GM18909 (cell line): ENCODE data around the gene WDR70.
A peak's percentile ranks its signal among the peaks of the same experiment; 100 is the strongest.

Experiments
- ATAC-seq: cut with Tn5 transposase; IDR thresholded peaks from one replicate; pipeline ENCODE4 v1.9.1; 2021; ENCODE audit warnings: mild to moderate bottlenecking; ENCODE audit not compliant: unreplicated experiment, poor library complexity

The WDR70 gene

DNA sequence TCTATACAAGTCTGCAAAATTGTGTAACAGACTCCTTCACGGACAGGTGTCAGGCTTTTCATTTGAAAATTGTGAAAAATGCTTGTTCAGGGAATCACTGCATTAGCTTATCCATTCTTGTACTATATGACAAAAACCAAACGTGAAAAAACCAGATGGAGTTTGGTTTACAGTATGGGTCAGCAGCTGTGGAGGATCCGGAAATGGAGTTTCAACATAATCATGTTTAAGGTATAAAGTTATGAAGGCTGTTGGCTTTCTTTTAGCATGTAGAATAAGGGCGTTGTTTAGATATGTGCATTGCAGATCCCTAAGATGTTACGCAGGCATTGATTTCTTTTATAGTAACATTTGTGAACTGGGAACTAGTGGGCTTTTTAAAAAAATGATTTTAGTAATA is 336.9 kb downstream of the WDR70 start:
- no peak for ATAC-seq

DNA sequence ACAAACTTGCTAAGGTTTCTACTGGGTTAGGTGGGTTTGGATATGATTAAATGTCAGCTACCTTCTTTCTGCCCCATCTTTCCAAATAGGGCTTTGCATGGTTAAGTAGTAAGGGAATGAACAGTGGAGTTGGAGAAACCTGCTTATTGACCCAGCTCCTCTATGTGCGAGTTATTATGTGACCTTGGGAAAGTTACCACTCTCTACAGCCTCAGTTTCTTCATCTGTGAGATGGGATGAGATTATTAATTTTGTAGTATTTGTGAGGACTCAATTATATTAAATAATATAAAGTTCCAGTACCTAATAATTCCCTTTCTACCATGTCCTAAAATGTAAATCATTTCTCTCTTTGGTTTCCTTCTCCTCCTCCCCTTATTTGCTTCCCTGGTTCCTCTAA is 337.3 kb downstream of the WDR70 start:
- ATAC-seq, result no peak

DNA sequence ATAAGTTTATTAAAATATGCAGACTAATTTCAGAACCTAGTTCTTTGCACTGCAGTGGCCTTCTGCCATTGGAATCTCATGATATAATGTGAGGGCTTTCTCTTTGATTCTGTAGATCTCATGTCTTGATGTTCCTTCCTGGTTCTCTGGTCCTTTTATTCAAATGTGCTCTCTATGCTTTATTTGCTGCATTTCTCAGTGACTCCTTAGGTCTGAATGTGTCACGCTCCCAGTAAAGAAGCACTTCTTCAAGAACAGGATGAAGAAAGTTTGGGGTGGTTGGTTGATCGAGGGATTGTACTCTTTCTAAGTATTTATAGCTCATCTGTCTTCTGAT is 338.1 kb downstream of the WDR70 start:
- no peak for ATAC-seq

DNA sequence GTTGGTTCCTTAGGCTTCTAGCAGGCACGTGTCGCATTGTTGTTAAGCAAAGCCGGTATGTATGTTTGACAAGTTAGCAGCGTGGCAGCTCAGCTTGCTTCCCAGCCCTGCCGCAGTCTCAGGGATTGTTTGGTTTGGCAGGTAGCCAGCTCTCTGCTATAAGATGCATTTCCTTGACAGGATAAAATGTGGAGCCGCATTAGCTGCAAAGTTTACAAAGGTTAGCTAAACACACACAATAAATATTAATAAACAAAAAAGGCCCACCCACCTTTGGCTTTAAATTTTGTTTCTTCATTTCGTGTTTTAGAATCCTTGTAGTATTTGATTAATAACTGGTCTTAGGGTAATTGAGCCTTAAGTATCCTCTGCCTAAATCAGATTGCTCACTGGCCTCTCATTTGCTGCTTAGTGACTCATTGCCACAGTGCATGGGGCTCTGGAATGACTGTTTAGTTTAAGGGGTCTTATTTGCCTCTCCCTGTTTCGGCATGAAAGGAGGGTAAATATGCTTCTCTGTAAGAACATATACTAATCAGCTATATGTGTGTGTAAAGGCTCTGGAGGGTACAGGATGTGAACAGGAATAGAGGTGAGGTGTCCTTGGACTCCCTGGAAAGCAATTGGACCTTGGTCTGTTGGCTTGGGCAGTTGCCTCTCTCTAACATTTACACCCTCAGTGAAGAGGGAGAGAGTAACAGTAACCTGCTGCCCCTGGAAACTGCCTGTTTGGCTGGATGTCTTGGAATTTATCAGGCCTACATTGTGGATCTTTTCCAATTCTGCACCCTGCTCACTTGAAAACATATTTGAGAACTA is 338.7 kb downstream of the WDR70 start:
- no peak for ATAC-seq

DNA sequence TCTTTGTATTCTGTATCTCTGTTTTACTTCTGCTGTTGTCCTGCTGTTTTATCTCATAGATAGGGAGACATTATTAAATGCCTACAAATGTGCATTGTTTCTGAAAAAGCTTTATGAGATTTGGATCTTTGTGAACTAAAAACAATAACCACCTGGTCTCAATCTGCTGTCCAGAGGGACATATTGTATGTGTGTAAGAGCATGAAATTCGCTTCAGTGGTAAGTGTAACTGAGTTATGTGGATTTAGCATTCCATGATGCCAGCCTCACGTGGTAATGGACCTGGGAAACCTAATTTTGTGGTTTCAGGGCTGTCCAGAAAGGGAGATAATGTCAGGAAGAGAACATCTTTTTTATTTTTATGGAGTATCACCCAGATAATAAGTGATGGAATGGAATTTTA is 341.4 kb downstream of the WDR70 start:
- no peak for ATAC-seq

DNA sequence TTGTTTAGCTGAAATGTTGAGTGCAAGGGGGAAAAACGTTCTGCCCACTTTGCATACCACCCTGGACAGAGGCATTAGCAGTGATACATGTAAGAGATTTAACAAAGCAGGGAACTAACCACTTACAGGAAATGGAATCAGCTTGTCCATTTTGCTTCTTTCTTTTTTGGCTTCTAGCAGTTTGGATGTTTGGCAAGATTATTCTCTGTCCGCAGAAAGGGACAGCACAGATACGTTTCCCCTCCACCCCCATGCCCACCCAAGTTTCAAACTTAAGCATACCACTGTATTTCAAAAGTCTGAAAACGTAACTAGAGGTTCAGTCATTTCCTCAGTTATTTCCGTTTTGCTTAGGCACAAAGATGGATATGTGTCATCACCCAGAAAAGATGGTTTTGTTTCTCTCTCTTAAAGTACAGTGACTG is 342.3 kb downstream of the WDR70 start:
- peak; percentile 79 for ATAC-seq

DNA sequence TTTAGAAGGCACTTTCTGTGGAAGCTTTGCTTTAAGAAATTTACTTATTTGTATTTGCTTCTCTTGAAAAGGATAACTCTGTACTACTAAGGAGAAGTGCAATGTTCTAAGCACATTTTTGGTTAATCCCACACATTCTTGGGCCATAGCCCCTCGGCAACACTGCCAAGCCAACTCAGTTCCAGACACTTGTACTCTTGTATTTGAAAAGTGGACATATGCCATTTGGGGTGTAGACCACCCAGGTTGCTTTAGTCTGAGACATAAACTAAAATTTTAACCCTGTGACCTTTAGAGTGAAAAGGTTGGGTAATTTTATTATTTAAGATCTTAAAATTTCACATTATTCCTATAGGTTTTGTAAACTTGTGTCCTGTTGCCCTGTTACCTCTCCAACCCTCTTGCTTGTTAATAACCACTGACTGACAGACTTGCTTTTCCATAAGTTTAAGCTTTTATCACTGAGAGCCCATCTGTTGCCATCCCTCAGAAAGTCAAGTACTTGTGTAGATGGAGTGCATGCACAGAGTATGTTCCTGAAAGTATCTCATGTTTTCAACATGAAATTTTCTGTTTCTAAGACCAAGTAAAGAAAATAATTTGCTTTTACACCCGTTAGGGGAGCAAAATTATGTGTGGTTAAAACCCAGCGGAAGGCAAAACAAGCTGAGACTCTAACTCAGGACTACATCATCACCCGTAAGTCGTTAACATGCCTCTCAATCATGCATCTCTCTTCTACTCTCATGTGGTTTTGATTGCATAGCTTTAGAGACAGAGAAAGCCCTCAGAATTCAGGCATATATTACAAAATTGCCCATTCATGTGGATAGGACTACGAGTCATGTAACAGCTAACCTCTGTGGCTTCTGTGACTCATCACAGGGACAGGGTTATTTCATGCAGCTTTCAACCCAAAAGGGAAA is 343.4 kb downstream of the WDR70 start:
- peak; percentile 78 for ATAC-seq

DNA sequence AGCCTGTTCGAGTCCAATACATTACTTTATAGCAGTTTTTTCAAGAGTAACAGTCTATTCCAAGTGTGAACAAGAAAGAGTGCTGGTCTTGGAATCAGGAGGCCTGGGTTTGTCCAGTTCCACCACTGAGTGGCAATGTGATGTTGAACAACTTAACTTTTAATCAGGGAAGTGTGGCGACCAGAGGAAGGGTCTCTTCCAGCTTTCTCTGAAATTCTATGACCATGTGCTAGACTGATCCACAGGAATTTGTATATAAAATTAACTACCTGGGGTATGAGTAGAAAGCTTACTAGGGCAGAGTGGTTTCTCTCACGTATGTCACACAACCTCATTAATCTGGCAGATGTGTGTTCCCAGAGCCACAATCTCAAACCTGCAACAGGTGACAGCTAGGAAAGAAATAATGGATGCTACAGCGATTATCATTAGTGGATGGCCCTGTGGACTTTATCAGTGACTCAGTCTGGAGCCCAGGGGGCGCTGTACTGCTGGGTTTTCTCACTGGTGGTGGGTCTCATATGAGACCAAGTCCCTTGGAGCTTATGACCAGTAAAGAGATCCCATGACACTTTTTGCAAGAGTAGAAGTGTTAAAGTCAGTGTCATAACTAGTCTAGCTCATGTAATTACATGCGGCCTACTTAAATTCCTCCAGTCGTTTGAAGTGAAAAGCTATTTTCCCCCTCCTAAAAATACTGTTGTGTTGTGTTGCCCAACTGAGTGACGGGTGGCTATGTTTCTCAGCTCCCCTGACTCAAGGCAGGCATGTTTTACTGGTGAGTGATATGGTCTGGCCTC is 344.2 kb downstream of the WDR70 start:
- ATAC-seq, result no peak

DNA sequence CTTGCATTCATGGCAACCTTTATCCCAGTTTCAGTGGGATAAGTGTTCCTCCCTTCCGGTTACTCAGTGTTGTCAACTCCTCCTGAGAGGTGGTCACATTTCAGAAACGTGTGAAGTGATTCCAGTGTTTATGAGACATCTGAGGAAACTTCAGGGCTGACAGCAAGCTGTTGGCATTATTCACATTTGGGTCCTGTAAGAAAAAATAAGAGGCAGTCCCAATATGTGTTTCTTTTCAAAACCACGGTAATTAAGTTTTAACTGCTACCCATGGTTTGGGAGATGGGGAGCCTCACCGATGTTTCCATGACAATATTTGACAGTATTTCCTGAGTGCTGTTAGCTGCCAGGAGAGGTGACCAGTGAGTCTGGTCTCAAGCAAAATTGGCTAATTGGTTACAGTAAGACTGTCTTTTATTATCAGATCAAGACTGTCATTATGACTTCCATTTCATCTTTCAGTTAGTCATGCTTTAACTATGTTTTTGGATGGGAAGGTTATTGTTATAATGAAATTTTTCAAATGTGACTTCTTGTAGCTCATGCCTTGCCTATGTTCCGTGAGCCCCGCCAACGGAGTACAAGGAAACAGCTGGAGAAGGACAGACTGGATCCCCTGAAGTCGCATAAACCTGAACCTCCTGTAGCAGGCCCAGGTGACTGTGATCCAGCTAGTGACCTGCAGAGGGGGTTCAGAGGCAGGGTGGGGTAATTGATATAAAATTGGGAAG is 345.4 kb downstream of the WDR70 start:
- ATAC-seq, result no peak

DNA sequence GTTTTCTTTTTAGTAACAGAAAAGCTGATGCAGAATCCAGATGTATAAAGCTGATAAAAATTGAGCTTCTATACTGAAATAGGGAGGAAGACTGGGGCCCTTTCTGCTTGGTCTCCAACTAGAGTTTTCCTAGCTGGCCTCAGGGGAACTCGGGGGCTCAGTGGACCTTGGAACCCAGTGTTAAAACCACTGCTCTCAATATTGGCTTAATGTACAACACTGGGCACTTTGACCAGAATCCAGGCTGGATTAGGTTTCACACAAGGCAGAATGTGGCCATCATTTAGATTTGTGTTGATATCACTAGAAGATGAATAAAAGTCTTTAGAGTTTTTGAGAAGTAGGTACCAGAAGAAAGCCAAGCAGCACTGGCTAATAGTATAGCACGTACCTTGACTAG is 346.1 kb downstream of the WDR70 start:
- ATAC-seq, result no peak

DNA sequence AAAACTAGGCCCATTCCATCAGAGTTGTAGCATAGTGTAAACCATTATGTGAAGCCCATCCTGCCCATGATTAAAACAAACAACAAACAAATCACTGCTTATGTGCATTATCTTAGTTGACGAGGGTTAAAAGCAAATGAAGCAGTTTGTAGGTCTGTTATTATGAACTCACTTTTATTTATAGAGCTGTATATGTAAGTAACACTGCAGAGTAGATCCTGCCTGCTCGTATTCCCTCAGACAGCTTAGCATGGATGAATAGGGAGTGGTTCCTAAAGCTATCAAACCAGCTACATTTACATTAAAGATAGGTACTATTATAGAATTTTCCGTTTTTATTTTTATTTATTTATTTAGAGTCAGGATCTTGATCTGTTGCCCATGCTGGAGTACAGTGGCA is 348.1 kb downstream of the WDR70 start:
- ATAC-seq, result no peak

DNA sequence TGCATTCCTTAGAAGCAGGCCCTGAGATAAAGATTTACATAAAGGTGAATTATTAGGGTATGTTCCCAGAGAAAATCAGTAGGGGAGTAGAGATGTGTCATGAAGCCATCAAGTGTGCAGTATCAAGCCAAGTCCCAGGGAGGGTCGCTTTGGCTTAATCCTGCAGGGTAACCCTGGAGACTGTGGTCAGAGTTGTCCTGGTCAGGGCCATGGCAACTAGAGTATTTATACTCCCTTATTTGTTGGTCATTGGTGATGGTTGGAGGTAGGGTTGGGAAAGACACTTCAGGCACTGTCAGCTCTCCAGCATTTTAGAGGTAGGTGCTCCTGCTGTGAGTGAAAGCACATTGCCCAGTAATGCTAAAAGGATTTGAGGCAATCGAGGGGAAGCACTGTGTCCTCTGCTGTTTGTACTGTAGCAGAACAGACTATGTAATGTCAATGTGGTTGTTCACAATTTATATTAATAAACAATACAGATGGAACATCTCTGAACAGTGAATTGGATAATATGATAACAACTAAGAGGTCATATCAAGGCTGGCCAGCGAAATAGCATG is 351.9 kb downstream of the WDR70 start:
- ATAC-seq, result no peak

DNA sequence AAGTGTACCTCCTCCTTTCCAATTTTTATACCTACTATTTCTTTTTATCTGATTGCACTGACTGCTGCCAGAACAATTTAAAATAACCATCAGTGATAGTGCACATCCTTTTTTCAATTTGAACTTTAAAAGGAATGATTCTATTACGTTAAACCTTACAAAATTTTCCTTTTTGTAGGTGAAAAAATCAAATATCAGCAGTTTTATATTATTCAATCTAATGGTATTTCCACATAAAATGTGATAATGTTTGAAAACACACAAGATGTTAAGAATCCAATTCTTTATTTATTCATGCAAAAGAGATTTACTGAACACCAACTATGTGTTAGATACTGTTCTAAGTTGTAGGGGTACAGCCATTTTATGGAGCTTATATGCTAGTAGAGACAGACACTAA is 355.0 kb downstream of the WDR70 start:
- no peak for ATAC-seq

DNA sequence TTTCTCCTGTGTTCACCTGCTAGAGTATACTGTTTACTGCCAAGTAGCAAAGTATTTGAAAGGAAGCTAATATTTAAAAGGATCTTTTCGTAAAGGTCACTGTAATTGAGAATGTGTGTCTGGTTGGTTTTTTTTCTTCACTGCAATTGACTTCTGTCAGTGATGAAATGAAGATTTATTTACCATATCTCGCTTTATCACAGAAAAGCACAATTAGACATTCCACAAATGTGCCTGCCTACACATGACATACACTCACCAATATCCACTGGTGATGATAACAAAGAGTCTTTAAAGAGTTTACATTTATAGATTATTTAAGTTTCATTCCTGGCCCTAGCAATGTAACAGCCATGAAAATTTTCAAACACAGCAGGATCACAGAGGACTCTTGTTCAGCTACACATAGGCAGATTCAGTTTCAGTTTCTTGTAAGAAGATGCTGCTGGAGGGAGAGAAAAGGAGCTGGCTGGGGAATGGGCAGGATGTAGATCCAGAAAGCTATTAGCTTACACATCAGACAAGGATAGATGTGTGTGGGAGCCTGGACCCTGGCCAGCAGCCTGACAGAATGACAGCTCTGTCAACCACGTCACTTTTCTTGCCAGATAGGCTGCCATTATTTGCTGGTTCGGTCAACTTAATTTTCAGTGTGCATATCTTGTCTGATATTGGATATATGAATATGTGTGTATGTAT is 356.7 kb downstream of the WDR70 start:
- ATAC-seq, result no peak

DNA sequence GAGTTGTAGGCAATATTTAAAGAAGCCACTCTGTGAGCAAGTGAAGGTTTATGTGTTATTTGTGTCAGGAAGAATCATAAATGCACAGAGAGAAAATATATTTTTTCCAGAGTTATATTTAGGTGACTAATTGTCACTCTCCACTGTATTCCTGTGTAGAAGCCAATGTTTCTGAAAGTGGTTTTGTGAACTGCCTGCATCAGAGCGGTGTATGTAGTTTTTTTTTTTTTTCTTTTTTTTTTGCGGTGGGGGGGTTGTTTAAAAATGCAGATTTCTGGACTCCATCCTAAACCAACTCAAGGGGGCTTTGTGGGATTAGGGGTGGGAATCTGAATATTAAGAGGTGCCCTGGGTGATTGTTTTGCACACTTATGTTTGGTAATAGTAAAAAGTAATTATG is 357.3 kb downstream of the WDR70 start:
- no peak for ATAC-seq

DNA sequence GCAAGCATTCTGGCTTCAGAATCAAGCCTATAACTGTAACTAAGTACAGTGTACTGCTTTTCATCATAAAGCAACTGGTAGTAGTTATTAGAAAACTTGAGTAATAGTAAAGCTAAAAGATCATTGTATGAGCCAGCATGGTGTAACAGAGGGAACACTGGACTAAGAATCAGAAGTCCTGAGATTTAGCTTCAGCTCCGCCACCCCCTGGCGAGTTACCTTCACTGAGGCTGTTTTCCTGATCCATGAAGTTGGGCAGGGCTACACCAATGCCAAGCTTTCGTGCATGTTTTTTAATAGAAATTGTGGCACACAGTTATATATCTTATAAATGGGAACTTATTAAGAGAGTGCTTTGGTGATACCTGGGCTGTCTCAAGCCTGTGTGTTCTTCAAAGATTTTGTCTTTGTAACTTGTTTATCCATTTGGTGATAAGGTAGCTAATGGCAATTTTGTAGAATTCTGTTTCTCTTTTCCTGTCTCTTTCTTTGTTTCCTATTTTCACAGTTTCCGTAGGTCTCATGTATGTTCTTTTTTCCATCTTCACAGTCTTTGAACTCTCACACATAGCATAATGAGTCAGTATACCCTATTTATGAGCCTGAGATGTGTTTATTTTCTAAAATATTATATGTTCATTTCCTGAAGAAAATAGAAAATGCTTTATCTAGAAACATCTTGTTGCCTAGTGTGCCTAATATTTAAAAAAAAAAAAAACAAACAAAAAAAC is 358.4 kb downstream of the WDR70 start:
- no peak for ATAC-seq

DNA sequence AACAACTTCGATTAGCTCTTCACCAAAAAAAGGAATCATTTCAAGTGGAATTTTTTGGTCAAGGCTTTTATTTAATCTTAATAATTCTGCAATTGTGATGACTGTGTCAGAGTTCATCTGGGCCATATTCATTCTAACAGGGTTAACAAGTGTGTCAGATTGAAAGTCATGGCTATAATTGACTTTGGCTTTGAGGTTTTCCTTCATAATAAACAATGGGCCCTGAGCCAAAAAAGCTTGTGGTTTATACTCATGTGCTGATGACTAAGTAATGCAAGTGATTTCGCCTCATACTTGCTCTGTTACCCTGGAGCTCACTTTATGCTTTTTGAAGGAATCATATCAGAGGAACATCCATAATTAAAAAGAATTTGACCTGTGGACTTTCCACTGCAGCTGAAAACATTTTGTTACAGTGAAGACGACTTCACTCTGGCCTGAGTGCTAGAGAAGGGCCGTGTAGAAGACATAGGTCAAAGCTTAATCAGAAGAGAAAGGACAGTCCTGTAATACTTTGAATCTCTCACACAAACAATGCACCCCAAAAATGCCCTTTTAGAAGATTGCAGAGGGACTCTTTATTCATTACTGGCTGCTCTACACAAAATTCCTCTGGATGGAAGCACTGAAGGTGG is 359.1 kb downstream of the WDR70 start:
- peak; percentile 84 for ATAC-seq

DNA sequence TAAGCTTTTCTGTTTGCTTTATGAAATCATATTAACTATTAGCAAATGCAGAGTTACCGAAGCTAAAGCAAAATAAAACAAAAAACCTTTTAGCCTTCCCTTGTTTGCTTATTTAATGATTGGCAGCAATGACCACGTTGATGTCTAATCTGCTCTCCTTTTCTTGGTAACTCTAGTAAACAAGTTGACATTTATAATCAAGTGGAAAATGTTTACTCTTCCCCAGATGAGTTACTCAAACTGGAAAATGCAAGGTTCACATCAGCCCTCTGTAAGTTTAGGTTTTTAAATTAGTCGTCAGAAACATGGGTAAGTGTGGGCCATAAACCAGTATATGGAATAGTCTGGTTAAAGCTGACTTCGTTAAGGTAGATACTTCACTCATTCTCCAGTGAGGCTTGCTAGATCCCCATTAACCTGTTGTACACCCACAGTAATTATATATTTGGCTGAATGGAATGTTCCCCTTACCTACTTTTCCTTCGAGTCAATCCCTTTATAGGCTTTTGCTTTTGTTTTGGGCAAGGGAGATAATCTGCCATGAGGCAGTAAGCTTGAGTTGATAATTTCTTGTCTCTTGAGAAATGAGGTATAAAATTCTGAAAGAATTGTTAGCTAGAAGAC is 359.9 kb downstream of the WDR70 start:
- ATAC-seq, result no peak
